ENCODE measurements around the gene SHLD2. TPM values are rescaled to one million over a fixed set of nuclear protein-coding genes. Genes with fewer than 3 reads are reported as not detected.
"Not testable (repeated sequence)": the region's sequence is repeated elsewhere in the genome, so short reads cannot be mapped to it uniquely, and the experiment has no call there.

The SHLD2 gene
- total RNA-seq, 1 donor from 2014 or later, result 22.4 TPM

DNA sequence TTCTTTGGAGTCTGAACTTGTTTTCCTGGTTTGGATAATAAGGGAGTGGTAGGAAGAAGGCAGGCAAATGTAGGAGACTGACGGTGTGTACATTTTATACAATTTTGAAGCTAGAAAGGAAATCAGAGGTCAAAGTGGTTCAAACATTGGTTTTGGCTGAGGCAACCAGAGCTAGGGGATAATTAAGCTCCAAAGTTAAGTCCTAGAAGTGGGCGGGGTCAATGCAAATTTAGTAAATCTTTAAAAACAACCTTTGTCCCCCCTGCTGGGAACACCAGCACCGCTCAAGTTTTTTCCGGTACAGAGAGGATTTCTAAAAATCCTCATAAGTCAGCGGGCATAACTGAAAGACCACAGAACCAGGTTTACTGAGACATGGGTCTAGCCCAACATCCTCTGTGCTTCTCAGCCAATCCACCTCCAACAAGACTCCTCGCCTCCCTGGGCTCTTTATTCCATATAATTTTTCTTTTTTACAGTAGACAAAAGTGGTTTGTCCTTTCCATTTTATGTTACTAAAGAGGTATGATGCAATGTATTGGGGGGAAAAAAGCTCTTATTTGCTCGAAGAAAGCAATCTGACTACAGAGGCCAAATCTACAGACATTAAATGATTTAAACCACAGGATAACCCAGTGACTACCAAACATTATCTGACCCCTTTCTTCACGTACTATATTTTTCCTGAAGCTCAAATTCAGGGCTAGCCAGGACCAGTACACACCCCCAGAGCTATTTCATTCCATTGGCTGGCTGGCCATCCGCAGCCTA is 2.0 kb upstream of the SHLD2 start:
- H3K36me3 Mint-ChIP-seq, result peaks cover 2% of the 10 kb centered on the region
- H3K27me3 Mint-ChIP-seq (ENCODE audit: low read depth), result no peaks in the 10 kb centered on the region
- DNase-seq (ENCODE audit: low spot score in 2 of 2, unreplicated experiment in 2 of 2), result no peak
- peak overlapping the region; percentile 93 for H3K27ac Mint-ChIP-seq
- H3K4me1 Mint-ChIP-seq, result peaks cover 35% of the 10 kb centered on the region
- peak overlapping the region; percentile 85 for H3K4me3 Mint-ChIP-seq
- TF ChIP-seq, protein P1, sequence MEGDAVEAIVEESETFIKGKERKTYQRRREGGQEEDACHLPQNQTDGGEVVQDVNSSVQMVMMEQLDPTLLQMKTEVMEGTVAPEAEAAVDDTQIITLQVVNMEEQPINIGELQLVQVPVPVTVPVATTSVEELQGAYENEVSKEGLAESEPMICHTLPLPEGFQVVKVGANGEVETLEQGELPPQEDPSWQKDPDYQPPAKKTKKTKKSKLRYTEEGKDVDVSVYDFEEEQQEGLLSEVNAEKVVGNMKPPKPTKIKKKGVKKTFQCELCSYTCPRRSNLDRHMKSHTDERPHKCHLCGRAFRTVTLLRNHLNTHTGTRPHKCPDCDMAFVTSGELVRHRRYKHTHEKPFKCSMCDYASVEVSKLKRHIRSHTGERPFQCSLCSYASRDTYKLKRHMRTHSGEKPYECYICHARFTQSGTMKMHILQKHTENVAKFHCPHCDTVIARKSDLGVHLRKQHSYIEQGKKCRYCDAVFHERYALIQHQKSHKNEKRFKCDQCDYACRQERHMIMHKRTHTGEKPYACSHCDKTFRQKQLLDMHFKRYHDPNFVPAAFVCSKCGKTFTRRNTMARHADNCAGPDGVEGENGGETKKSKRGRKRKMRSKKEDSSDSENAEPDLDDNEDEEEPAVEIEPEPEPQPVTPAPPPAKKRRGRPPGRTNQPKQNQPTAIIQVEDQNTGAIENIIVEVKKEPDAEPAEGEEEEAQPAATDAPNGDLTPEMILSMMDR (IDR thresholded peaks at IDR 0.05; ENCODE audit: unreplicated experiment), result no peak
- no peaks in the 10 kb centered on the region for H3K9me3 Mint-ChIP-seq

DNA sequence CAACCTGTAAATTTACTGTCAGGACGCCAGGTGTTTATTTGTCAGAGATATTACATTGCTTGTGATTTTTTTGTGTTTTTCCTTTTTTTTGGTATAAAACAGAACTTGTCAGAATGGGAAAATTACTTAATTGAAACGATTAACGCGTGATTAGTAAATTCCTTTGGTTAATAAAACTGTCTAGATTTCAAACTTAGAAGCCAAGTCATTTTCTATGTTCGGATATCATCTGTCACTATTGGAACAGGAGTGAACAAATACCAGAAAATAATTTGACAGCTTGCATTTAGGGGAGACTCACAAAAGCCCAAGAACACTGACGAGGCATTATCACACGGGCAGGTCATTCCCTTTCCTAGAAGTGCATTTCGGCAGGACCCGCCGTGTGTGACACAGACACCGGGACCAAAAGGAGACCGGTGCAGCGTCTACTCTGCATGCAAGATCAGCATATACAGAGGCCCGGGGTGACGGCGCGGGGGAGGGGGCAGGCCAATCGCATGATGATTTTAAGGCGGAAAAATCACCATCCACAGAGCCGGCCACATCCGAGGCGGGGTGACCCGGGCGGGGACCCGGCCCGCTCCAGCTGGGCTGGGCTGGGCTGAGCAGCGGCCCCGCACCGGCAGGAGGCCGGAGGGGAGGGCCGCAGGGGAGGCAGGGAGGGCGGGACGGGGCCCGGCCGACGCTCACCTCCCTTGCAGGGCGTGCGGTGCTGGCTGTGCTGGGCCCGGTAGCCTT is 1.2 kb upstream of the SHLD2 start:
- TF ChIP-seq, protein P1 (IDR thresholded peaks at IDR 0.05; ENCODE audit: unreplicated experiment), result no peak

DNA sequence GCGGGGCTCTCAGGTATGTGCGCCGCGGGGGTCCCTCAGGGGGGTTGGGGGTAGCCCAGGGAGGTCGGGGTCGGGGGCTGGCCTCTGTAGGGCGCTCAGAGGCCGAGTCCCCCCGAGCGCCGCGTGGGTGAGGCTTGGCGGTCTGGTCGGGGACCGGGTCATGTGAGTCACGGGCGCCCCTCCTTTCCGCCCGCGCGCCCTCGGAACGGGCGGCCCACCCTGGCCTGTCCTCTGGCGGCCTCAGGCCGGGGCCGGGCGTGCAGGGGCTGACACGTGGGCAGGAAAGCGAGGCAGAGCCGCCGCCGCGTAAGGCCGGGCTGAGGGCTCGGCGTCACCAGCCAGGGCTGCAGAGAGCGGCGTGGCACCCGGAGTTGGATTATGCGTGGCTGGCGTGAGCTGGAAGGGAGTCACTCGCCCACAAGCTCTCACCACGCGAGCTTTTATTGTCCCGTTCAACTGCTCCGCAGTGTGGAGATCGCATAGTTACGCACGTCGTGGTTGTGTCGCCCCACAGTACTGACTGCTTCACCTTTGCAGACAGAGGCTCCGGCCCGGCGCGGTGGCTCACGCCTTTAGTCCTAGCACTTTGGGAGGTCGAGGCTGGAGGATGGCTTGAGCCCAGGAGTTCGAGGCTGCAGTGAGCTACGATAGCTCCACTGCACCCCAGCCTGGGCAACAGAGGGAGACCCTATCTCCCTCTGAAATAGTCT is 385 bp downstream of the SHLD2 start:
- H3K4me3 Mint-ChIP-seq, result peak overlapping the region; percentile 80
- peaks cover 34% of the 10 kb centered on the region for H3K4me1 Mint-ChIP-seq
- peak overlapping the region; percentile 90 for H3K27ac Mint-ChIP-seq
- DNase-seq (ENCODE audit: low spot score in 2 of 2, unreplicated experiment in 2 of 2), result peak; percentile 45 to 72
- TF ChIP-seq, protein P1 (IDR thresholded peaks at IDR 0.05; ENCODE audit: unreplicated experiment), result no peak
- H3K27me3 Mint-ChIP-seq (ENCODE audit: low read depth), result no peaks in the 10 kb centered on the region
- H3K36me3 Mint-ChIP-seq, result peaks cover 19% of the 10 kb centered on the region
- peaks cover 6% of the 10 kb centered on the region for H3K9me3 Mint-ChIP-seq

More for the DNA sequence above, 1.2 kb upstream of the SHLD2 start:
- no peaks in the 10 kb centered on the region for H3K9me3 Mint-ChIP-seq
- peak; percentile 30 to 57 for DNase-seq (ENCODE audit: low spot score in 2 of 2, unreplicated experiment in 2 of 2)
- H3K4me3 Mint-ChIP-seq, result peak overlapping the region; percentile 85
- H3K27me3 Mint-ChIP-seq (ENCODE audit: low read depth), result no peaks in the 10 kb centered on the region
- peaks cover 3% of the 10 kb centered on the region for H3K36me3 Mint-ChIP-seq
- peaks cover 35% of the 10 kb centered on the region for H3K4me1 Mint-ChIP-seq
- peak overlapping the region; percentile 93 for H3K27ac Mint-ChIP-seq

DNA sequence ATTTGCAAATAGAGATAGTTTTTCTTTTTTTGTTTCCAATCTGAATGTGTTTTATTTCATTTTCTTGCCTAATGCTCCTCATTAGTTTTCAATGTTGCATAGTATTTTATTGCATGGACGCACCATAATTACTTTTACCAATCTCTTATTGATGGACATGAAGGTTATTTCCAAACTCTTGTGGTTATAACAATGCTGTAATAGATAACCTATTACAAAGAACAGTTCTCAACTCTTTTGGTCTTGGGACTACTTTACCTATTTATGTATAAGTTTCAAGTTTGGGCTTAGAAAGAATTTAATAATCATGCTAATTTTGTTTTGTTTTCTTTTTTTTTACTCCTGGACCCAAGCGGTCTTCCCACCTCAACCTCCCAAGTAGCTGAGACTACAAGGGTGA is 7.0 kb downstream of the SHLD2 start:
- Mint-ChIP-seq H3K27me3 (ENCODE audit: low read depth) (no peaks in the 10 kb centered on the region), H3K9me3 (peaks cover 6% of the 10 kb centered on the region), H3K4me1 (no peaks in the 10 kb centered on the region), H3K27ac (no peak overlapping the region), H3K36me3 (peaks cover 44% of the 10 kb centered on the region), H3K4me3 (no peak overlapping the region)
- TF ChIP-seq, protein P1 (IDR thresholded peaks at IDR 0.05; ENCODE audit: unreplicated experiment), result no peak
- DNase-seq (ENCODE audit: low spot score in 2 of 2, unreplicated experiment in 2 of 2), result no peak

DNA sequence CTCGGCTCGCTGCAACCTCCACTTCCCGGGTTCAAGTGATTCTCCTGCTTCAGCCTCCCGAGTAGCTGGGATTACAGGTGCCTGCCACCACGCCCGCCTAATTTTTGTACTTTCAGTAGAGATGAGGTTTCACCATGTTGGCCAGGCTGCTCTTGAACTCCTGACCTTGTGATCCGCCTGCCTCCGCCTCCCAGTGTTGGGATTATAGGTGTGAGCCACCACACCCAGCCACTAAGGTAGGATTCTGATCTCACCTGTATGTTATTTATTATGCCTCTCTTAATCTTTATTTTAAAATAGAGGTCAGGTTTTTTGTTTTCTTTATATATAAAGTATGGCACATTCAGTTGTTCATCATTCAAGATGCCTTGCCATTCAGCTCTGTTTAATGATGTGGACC is 9.7 kb downstream of the SHLD2 start:
- H3K4me1 Mint-ChIP-seq; H3K4me3 Mint-ChIP-seq; H3K27me3 Mint-ChIP-seq (ENCODE audit: low read depth); DNase-seq (ENCODE audit: low spot score in 2 of 2, unreplicated experiment in 2 of 2); H3K27ac Mint-ChIP-seq; H3K9me3 Mint-ChIP-seq: not testable (repeated sequence)
- peaks cover 44% of the 10 kb centered on the region for H3K36me3 Mint-ChIP-seq
